ENCODE results near the gene ADD3. TPM values are rescaled to one million over a fixed set of nuclear protein-coding genes. Genes with fewer than 3 reads are reported as not detected.
"Not testable (repeated sequence)": the region's sequence is repeated elsewhere in the genome, so short reads cannot be mapped to it uniquely, and the experiment has no call there.

Gene ADD3
- total RNA-seq, 1 donor from 2014 or later: 28.4 TPM

GRCh38 chr10:109984013-109984412 lies 23.8 kb upstream of the ADD3 start:
- intact Hi-C loops (cut with micrococcal nuclease): no loop called here
- Mint-ChIP-seq H3K4me1 (no peaks in the 10 kb centered on the region), H3K27ac (no peak overlapping the region), H3K27me3 (peaks cover 27% of the 10 kb centered on the region), H3K36me3 (ENCODE audit: low read depth) (peaks cover 2% of the 10 kb centered on the region), H3K9me3 (peaks cover 12% of the 10 kb centered on the region), H3K4me3 (no peak overlapping the region)
- no peak for DNase-seq

- intact Hi-C loops (cut with micrococcal nuclease); H3K27ac Mint-ChIP-seq; H3K36me3 Mint-ChIP-seq (ENCODE audit: low read depth); H3K4me1 Mint-ChIP-seq; H3K4me3 Mint-ChIP-seq; DNase-seq: not testable (repeated sequence)
- Mint-ChIP-seq H3K9me3 (peaks cover 12% of the 10 kb centered on the region), H3K27me3 (peaks cover 23% of the 10 kb centered on the region)
Measured at GRCh38 chr10:109985768-109986167, 22.0 kb upstream of the ADD3 start.

- H3K27me3 Mint-ChIP-seq: peaks cover 22% of the 10 kb centered on the region
Measured at GRCh38 chr10:109987452-109988211, 20.2 kb upstream of the ADD3 start.

GRCh38 chr10:109988212-109988596 lies 19.6 kb upstream of the ADD3 start:
- peaks cover 2% of the 10 kb centered on the region for H3K36me3 Mint-ChIP-seq (ENCODE audit: low read depth)
- no peaks in the 10 kb centered on the region for H3K4me1 Mint-ChIP-seq
- peaks cover 12% of the 10 kb centered on the region for H3K9me3 Mint-ChIP-seq
- no peak overlapping the region for H3K27ac Mint-ChIP-seq
- H3K4me3 Mint-ChIP-seq: no peak overlapping the region
- DNase-seq: no peak
- intact Hi-C loops (cut with micrococcal nuclease): no loop called here
- H3K27me3 Mint-ChIP-seq: peaks cover 20% of the 10 kb centered on the region

More at GRCh38 chr10:109987452-109988211, 20.2 kb upstream of the ADD3 start:
- intact Hi-C loops (cut with micrococcal nuclease): no loop called here
- H3K36me3 Mint-ChIP-seq (ENCODE audit: low read depth): peaks cover 2% of the 10 kb centered on the region
- H3K4me3 Mint-ChIP-seq: no peak overlapping the region
- DNase-seq: no peak
- H3K9me3 Mint-ChIP-seq: peaks cover 12% of the 10 kb centered on the region
- no peaks in the 10 kb centered on the region for H3K4me1 Mint-ChIP-seq
- no peak overlapping the region for H3K27ac Mint-ChIP-seq

- peaks cover 8% of the 10 kb centered on the region for H3K27me3 Mint-ChIP-seq
- H3K36me3 Mint-ChIP-seq (ENCODE audit: low read depth): no peaks in the 10 kb centered on the region
Measured at GRCh38 chr10:109991266-109991855, 16.4 kb upstream of the ADD3 start.

GRCh38 chr10:109992485-109992884 lies 15.3 kb upstream of the ADD3 start:
- Mint-ChIP-seq H3K4me3 (no peak overlapping the region), H3K9me3 (peaks cover 6% of the 10 kb centered on the region), H3K36me3 (ENCODE audit: low read depth) (no peaks in the 10 kb centered on the region), H3K27me3 (peaks cover 8% of the 10 kb centered on the region), H3K27ac (no peak overlapping the region), H3K4me1 (peaks cover 2% of the 10 kb centered on the region)
- DNase-seq: no peak
- intact Hi-C loops (cut with micrococcal nuclease): no loop called here

More at GRCh38 chr10:109991266-109991855, 16.4 kb upstream of the ADD3 start:
- Mint-ChIP-seq H3K9me3 (peaks cover 6% of the 10 kb centered on the region), H3K4me3 (no peak overlapping the region), H3K4me1 (peaks cover 2% of the 10 kb centered on the region), H3K27ac (no peak overlapping the region)
- DNase-seq: no peak
- intact Hi-C loops (cut with micrococcal nuclease): no loop called here

GRCh38 chr10:109993551-109994330 lies 14.0 kb upstream of the ADD3 start:
- Mint-ChIP-seq H3K27me3 (peaks cover 7% of the 10 kb centered on the region), H3K4me1 (peaks cover 7% of the 10 kb centered on the region), H3K4me3 (no peak overlapping the region), H3K27ac (no peak overlapping the region), H3K36me3 (ENCODE audit: low read depth) (no peaks in the 10 kb centered on the region), H3K9me3 (peaks cover 6% of the 10 kb centered on the region)
- intact Hi-C loops (cut with micrococcal nuclease): no loop called here
- no peak for DNase-seq

GRCh38 chr10:109994711-109995577 lies 12.8 kb upstream of the ADD3 start:
- Mint-ChIP-seq H3K27ac (no peak overlapping the region), H3K4me3 (no peak overlapping the region), H3K4me1 (peaks cover 7% of the 10 kb centered on the region), H3K27me3 (peaks cover 4% of the 10 kb centered on the region), H3K36me3 (ENCODE audit: low read depth) (no peaks in the 10 kb centered on the region), H3K9me3 (peaks cover 6% of the 10 kb centered on the region)
- intact Hi-C loops (cut with micrococcal nuclease): loop anchor here (5.0 kb wide), 1 partner anchor 63 kb away; no protein-coding TSS in a partner anchor
- no peak for DNase-seq

- peaks cover 6% of the 10 kb centered on the region for H3K9me3 Mint-ChIP-seq
- H3K27me3 Mint-ChIP-seq: peaks cover 4% of the 10 kb centered on the region
- DNase-seq: no peak
- H3K27ac Mint-ChIP-seq: no peak overlapping the region
- no peaks in the 10 kb centered on the region for H3K36me3 Mint-ChIP-seq (ENCODE audit: low read depth)
- H3K4me3 Mint-ChIP-seq: no peak overlapping the region
- peaks cover 7% of the 10 kb centered on the region for H3K4me1 Mint-ChIP-seq
- intact Hi-C loops (cut with micrococcal nuclease): loop anchor here (5.0 kb wide), 1 partner anchor 63 kb away; no protein-coding TSS in a partner anchor
Measured at GRCh38 chr10:109995595-109995994, 12.2 kb upstream of the ADD3 start.

GRCh38 chr10:109996225-109996624 lies 11.6 kb upstream of the ADD3 start:
- intact Hi-C loops (cut with micrococcal nuclease): loop anchor here (5.0 kb wide), 1 partner anchor 64 kb away; no protein-coding TSS in a partner anchor
- H3K4me3 Mint-ChIP-seq: no peak overlapping the region
- no peak overlapping the region for H3K27ac Mint-ChIP-seq
- DNase-seq: no peak
- H3K36me3 Mint-ChIP-seq (ENCODE audit: low read depth): no peaks in the 10 kb centered on the region
- H3K9me3 Mint-ChIP-seq: peaks cover 6% of the 10 kb centered on the region
- peaks cover 4% of the 10 kb centered on the region for H3K27me3 Mint-ChIP-seq
- H3K4me1 Mint-ChIP-seq: peaks cover 7% of the 10 kb centered on the region

- DNase-seq: no peak
- H3K4me3 Mint-ChIP-seq: no peak overlapping the region
- H3K9me3 Mint-ChIP-seq: peaks cover 6% of the 10 kb centered on the region
- intact Hi-C loops (cut with micrococcal nuclease): loop anchor here (5.0 kb wide), 1 partner anchor 64 kb away; no protein-coding TSS in a partner anchor
- peaks cover 4% of the 10 kb centered on the region for H3K27me3 Mint-ChIP-seq
- no peak overlapping the region for H3K27ac Mint-ChIP-seq
- peaks cover 7% of the 10 kb centered on the region for H3K4me1 Mint-ChIP-seq
- H3K36me3 Mint-ChIP-seq (ENCODE audit: low read depth): no peaks in the 10 kb centered on the region
Measured at GRCh38 chr10:109996766-109997171, 11.0 kb upstream of the ADD3 start.

- DNase-seq: no peak
- H3K27ac Mint-ChIP-seq: no peak overlapping the region
- H3K4me1 Mint-ChIP-seq: peaks cover 7% of the 10 kb centered on the region
- intact Hi-C loops (cut with micrococcal nuclease): loop anchor here (5.0 kb wide), 1 partner anchor 65 kb away; no protein-coding TSS in a partner anchor
- H3K36me3 Mint-ChIP-seq (ENCODE audit: low read depth): no peaks in the 10 kb centered on the region
- H3K27me3 Mint-ChIP-seq: peaks cover 4% of the 10 kb centered on the region
- peaks cover 6% of the 10 kb centered on the region for H3K9me3 Mint-ChIP-seq
- H3K4me3 Mint-ChIP-seq: no peak overlapping the region
Measured at GRCh38 chr10:109997233-109997632, 10.6 kb upstream of the ADD3 start.

GRCh38 chr10:109998513-109998912 lies 9.3 kb upstream of the ADD3 start:
- intact Hi-C loops (cut with micrococcal nuclease): loop anchor here (1.0 to 5.0 kb wide), 2 partner anchors 8 to 66 kb away; no protein-coding TSS in a partner anchor

More at GRCh38 chr10:109998513-109998912, 9.3 kb upstream of the ADD3 start:
- Mint-ChIP-seq H3K27me3 (peaks cover 2% of the 10 kb centered on the region), H3K36me3 (ENCODE audit: low read depth) (no peaks in the 10 kb centered on the region), H3K4me1 (peaks cover 8% of the 10 kb centered on the region), H3K27ac (no peak overlapping the region), H3K4me3 (no peak overlapping the region), H3K9me3 (peaks cover 6% of the 10 kb centered on the region)
- DNase-seq: no peak

Data from activated CD4-positive, alpha-beta T cell treated with anti-CD3 and anti-CD28 coated beads, Interleukin-2, amount 10 ng/mL, durations not matched to agents 24 days and 14 days (primary cell).